Activated naive CD8-positive, alpha-beta T cell treated with anti-CD3 and anti-CD28 coated beads, Interleukin-2, amount 50 U/mL, for 16 hours (primary cell): Measurements from ENCODE around the gene DISC1.

Experiments
- DNase-seq: peaks from one replicate; pipeline ENCODE4 v3.0.0-alpha.2; 2020; ENCODE audit warnings: low read depth, low spot score

DISC1 gene

DNA sequence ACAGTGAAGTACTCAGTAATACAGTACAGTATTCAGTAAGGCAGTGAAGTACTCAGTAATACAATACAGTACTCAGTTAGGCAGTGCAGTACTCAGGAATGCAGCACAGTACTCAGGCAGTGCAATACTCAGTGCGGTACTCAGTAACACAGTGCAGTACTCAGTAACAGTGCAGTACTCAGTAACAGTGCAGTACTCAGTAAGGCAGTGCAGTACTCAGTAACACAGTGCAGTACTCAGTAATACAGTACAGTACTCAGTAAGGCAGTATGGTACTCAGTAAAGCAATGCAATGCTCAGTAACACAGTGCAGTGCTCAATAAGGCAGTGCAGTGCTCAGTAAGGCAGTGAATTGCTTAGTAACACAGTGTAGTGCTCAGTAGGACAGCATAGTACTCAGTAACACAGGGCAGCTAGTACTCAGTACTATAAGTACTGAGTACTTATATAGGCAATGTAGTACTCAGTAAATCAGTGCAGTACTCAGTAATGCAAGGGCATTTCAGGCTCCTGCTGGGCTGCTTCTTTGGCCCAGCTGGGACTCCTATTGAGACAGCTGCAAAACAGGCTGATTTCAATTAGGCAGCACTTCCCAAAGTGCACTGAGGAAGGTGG lies 411.3 kb downstream of the DISC1 start:
- DNase-seq, result no peak

GRCh38 chr1:232038706-232039677 lies 412.4 kb downstream of the DISC1 start:
- no peak for DNase-seq

DNA sequence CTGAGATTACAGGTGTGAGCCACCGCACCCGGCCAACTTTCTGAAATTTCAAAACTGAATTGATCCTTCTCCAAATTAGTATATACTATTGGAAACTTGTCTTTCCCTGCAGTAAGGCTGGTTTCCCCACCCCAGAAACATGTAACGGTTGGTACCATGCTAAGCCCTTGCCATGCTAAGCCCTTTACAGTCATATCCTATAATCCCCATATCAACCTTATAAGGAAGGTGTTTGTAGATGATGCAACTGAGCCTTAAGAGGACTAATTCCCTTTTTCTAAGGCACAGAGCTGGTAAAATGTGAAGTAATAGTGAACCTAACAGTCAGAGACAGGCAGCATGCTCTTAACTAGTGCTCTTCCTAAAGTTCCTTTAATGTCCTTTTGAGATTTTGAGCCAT lies 413.7 kb downstream of the DISC1 start:
- no peak for DNase-seq

DNA sequence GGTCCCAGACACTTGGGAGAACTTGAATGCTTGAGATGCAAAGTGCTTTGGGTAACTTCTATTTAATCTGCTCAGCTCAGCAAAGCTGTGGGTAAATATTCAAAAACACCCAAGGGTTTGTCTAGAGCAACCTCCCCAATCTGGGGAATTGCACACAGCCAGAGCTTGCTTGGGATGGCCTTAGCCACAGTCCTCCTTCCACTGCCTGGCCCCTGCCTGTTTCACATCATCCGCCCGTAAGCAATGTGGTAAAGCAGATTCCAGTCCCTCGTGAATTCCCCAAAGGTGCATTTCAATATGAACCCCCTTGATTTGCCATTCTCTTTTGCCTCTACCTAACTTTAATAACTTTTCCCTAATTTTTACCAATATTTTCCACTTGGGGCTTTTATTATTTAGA lies 418.1 kb downstream of the DISC1 start:
- DNase-seq, result no peak

DNA sequence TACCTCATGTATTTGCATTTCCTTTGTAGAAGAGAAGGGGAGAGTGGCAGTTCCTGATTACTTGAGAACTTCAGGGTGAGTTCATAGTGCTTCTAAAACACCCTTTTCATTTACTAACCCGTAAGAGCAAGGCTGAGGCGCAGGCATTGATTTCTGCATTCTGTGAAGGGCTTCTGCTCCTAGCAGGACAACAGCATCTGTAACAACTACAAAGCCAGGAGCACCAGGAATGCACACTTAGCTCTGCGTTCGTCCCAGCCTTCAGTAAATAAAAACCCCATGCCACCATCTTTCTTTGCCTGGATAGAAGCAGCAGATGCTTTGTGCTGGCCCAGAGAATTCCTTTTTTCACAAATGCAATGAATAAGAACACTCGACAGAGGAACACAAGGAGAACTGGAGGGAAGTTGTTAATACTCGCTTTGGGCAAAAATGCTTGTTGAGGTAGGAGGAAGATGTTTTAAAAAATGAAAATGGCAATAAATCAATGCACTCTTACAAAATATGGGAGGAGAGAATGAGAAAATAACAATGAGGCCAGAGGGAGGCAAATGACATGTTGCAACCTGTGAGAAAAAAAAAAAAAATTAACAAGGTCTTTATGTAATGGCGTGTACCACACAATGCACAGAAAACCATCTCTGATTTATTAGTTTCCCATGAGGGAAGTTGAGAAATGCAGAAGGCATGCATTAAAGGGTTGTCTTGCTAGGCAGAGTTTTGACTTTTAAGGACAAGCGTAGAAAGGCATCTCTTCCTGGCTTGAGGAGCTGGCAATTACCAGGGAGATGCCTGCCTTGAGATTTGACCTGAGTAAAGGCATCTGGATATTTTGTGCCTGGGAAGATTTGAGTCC lies 418.8 kb downstream of the DISC1 start:
- DNase-seq, result no peak

DNA sequence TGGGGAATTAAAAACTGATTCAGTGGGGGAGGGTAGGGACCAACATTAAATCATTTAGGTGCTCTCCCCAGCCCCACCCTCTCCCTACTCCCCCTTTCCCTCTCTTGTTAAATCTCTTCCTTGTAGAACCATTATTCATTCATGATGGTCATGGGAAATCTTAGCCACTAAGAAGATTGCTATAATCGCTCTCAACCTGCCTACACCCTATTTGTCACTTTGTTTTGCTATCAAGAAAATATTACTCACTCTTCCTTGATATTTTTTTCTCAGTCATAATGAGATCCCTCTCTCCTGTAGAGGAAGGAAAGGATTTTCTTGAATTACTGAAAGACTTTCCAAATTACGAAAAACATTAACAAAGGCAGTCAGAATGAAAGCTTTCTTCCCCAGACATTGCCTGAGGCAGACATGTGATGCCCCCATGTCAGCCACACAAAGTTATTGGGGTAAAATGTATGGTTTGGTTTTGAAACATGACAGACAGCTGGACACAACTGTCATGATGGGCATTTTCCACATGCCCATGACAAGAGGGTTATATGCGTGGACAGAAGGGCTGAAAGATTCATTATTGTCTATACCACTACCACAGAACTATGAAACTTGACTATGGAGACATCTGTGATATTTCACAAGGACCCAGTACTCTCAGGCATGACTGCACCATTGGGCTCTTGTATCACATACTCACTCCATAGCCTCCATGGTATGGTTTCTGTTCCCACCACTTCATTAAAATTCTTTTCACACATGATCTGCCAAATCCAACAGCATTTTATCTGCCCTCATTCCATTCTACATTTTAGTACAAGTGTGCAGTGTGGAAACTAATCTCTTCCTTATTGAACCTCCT lies 420.1 kb downstream of the DISC1 start:
- DNase-seq, result no peak

- no peak for DNase-seq
Observed at GRCh38 chr1:232047473-232047872, 420.9 kb downstream of the DISC1 start.

- no peak for DNase-seq
Observed at GRCh38 chr1:232048481-232048880, 421.9 kb downstream of the DISC1 start.

- DNase-seq, result no peak
Observed at GRCh38 chr1:232049335-232049734, 422.7 kb downstream of the DISC1 start.

- DNase-seq, result no peak
Observed at GRCh38 chr1:232057217-232057895, 430.8 kb downstream of the DISC1 start.

DNA sequence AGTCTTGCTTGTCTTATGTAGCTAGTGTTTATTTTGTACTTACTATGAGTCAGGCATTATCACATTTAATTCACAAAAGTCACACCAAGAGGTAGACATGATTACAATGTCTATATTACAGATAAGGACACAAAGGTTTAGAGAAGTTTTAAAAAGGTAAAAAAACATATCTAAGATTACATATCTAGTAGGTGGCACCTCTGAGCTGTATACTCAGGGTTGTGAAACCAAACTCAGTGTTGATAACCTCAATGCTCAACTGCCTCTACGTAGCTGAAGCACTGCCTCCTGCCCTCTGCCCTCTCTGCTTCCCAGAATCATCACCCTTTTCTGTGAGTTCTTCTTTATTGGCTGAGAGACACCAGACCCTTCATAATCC lies 431.3 kb downstream of the DISC1 start:
- no peak for DNase-seq

DNA sequence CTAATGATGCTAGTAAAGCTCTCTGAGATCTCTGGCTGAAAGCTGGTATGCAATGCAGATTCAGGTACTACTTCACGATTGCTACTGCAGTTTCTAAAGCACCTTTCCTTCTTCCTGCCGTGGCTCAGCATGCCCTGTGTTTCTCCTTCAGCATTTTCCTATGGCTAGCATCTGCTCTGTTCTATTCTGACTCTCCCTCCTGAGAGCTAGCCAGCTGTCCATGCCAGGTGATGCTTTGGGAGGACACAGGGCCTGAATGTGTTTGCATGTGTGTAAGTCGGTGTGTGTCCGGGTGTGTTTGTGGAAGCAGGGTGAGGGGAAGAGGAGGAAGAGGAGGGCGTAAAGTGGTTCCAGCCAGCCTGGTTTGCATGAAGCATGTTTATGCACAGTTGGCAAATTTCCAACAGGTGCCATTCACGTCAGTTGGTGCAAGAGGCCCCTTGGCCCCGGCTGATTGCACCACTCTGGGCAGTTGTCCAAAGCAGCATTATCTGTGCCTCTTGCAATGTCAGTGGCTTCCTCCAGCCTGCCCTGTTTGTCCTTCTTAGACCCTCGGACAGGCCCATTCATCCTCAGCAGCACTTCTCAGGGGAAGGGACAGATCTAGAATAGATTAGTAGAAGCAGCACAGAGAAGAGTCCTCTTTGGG lies 433.3 kb downstream of the DISC1 start:
- DNase-seq, result no peak

GRCh38 chr1:232062967-232063366 lies 436.4 kb downstream of the DISC1 start:
- no peak for DNase-seq

GRCh38 chr1:232066521-232066920 lies 439.9 kb downstream of the DISC1 start:
- no peak for DNase-seq

GRCh38 chr1:232074265-232074664 lies 447.7 kb downstream of the DISC1 start:
- no peak for DNase-seq

DNA sequence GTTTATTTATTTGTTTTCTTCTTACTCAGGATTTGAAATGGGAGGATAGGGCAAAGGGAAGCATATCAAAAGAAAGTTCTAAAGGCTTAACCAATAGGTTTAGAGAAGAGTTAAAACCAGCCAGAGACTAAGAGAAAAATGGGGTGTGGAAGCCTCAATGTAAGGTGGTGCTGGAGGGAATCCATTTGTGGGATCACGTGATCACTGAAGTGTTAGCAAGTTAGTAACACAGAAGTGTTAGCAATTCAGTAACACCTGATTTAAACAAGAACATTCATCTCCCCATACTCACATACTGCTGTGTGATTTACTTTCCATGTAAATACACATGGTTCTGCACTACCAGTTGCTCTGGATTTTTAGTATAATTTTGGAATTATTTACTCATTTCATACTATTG lies 451.2 kb downstream of the DISC1 start:
- no peak for DNase-seq

DNA sequence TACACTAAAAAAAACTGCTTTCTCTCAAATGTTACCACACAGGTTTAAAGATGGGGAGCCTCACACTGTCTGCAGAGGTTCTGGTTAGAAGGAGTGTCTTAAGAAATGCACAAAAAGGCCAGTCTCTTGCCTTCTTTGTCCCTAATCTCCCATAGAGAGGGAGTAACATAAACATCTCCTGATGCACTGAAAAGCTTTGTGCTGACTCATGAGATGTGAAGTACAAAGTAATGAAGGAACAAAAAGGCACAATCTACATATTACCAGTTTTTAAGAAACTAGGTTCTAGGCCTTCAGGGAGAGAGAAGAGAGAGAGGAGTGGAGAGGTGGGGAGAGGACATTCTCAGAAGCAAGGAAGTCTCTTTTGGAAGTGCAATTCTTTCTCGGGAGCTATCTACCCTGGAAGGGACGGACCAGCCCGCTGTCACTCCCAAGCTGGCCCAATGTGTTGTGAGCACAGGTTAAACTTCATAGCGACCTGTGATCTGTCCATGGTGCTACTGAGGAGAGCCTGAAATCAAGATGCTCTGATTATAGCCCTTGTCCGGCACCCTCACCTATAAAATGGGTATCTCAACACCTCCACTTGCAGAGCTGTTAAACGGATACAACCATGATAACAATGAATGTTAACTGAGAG lies 458.1 kb downstream of the DISC1 start:
- no peak for DNase-seq

DNA sequence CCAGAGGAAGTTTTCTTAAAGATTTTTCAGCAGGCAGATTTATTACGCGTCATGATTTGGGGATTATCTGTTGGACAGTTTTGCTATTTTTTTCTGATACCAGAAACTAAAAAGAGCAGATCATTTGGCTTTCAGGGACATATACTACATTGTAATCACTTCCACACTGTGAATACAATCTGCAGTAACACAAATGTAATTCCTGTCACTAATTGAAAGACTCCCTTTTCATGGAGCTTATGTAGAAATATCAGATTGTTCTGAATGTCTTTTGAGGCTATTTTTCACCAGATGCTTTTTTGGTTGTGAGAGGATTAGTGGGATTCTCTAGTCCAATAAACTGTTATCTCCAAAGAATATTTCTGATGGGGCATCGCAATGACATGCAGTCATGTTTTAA lies 464.2 kb downstream of the DISC1 start:
- no peak for DNase-seq
